Activated naive CD4-positive, alpha-beta T cell treated with anti-CD3 and anti-CD28 coated beads, Interleukin-2, amount 10 ng/mL, durations not matched to agents 7 days and 5 days (primary cell): Measurements from ENCODE around the gene ERVH48-1.
A peak's percentile ranks its signal among the peaks of the same experiment; 100 is the strongest.
"Not testable (repeated sequence)": the region's sequence is repeated elsewhere in the genome, so short reads cannot be mapped to it uniquely, and the experiment has no call there.

ENCODE experiments used
- CTCF ChIA-PET: fragments of 350-600 bp; sonication (Branson Sonifier 250); formaldehyde crosslinking; loops from one replicate; lab custom pipeline; 2021; ENCODE audit warnings: antibody characterized with exemption; lab: Charles Lee
- DNase-seq: peaks from one replicate; pipeline ENCODE4 v3.0.0-alpha.2; 2020
- H3K27ac Mint-ChIP-seq: one replicate; pipeline ENCODE4 v1.8.0; 2021; ENCODE audit warnings: mild to moderate bottlenecking, moderate library complexity, mixed read lengths
- H3K27me3 Mint-ChIP-seq: one replicate; pipeline ENCODE4 v1.8.0; 2021; ENCODE audit warnings: mild to moderate bottlenecking, mixed read lengths
- H3K36me3 Mint-ChIP-seq: one replicate; pipeline ENCODE4 v1.8.0; 2021; ENCODE audit warnings: mixed read lengths
- H3K4me1 Mint-ChIP-seq: one replicate; pipeline ENCODE4 v1.8.0; 2021; ENCODE audit warnings: mixed read lengths
- H3K4me3 Mint-ChIP-seq: one replicate; pipeline ENCODE4 v1.8.0; 2021; ENCODE audit warnings: mild to moderate bottlenecking, moderate library complexity, mixed read lengths
- H3K9me3 Mint-ChIP-seq: one replicate; pipeline ENCODE4 v1.8.0; 2021; ENCODE audit warnings: mixed read lengths

Gene ERVH48-1

GRCh38 chr21:42956824-42957630 lies 31.6 kb upstream of the ERVH48-1 start:
- peaks cover 2% of the 10 kb centered on the region for H3K9me3 Mint-ChIP-seq
- H3K4me1 Mint-ChIP-seq, result no peaks in the 10 kb centered on the region
- no peak for DNase-seq
- CTCF ChIA-PET, result no interaction called here
- no peaks in the 10 kb centered on the region for H3K36me3 Mint-ChIP-seq
- no peak overlapping the region for H3K4me3 Mint-ChIP-seq
- no peak overlapping the region for H3K27ac Mint-ChIP-seq
- no peaks in the 10 kb centered on the region for H3K27me3 Mint-ChIP-seq

DNA sequence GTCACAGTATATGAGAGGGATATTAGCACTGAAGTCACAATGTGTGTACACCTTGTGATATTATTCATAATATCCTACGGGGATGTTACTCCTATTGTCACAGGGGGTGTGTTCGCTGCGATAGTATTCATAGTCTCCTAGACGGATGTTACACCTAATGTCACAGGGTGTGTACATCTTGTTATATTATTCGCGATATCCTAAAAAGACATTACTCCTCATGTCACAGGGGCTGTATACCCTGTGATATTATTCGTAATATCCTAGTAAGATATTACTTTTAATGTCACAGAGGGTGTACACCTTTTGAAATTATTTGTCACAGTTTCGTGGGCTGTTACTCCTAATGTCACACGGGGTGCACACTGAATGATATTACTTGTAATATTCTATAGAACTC lies 25.8 kb upstream of the ERVH48-1 start:
- H3K36me3 Mint-ChIP-seq, DNase-seq, H3K9me3 Mint-ChIP-seq, H3K4me1 Mint-ChIP-seq, CTCF ChIA-PET, H3K27ac Mint-ChIP-seq, H3K4me3 Mint-ChIP-seq: not testable (repeated sequence)
- H3K27me3 Mint-ChIP-seq, result peaks cover 17% of the 10 kb centered on the region

GRCh38 chr21:42949094-42949755 lies 23.8 kb upstream of the ERVH48-1 start:
- peaks cover 22% of the 10 kb centered on the region for H3K27me3 Mint-ChIP-seq
- H3K9me3 Mint-ChIP-seq, H3K4me1 Mint-ChIP-seq, DNase-seq, CTCF ChIA-PET, H3K36me3 Mint-ChIP-seq, H3K4me3 Mint-ChIP-seq: not testable (repeated sequence)
- peak overlapping the region; percentile 6 for H3K27ac Mint-ChIP-seq

GRCh38 chr21:42942244-42942643 lies 16.8 kb upstream of the ERVH48-1 start:
- no peak for DNase-seq
- Mint-ChIP-seq H3K9me3 (no peaks in the 10 kb centered on the region), H3K27me3 (peaks cover 21% of the 10 kb centered on the region), H3K4me3 (no peak overlapping the region), H3K27ac (no peak overlapping the region), H3K4me1 (no peaks in the 10 kb centered on the region), H3K36me3 (no peaks in the 10 kb centered on the region)
- CTCF ChIA-PET, result no interaction called here

- no peak overlapping the region for H3K4me3 Mint-ChIP-seq
- DNase-seq, result no peak
- CTCF ChIA-PET, result no interaction called here
- no peaks in the 10 kb centered on the region for H3K4me1 Mint-ChIP-seq
- no peaks in the 10 kb centered on the region for H3K9me3 Mint-ChIP-seq
- no peak overlapping the region for H3K27ac Mint-ChIP-seq
- no peaks in the 10 kb centered on the region for H3K36me3 Mint-ChIP-seq
- H3K27me3 Mint-ChIP-seq, result peaks cover 18% of the 10 kb centered on the region
These were observed 16.3 kb upstream of the ERVH48-1 start for GRCh38 chr21:42941696-42942085.

DNA sequence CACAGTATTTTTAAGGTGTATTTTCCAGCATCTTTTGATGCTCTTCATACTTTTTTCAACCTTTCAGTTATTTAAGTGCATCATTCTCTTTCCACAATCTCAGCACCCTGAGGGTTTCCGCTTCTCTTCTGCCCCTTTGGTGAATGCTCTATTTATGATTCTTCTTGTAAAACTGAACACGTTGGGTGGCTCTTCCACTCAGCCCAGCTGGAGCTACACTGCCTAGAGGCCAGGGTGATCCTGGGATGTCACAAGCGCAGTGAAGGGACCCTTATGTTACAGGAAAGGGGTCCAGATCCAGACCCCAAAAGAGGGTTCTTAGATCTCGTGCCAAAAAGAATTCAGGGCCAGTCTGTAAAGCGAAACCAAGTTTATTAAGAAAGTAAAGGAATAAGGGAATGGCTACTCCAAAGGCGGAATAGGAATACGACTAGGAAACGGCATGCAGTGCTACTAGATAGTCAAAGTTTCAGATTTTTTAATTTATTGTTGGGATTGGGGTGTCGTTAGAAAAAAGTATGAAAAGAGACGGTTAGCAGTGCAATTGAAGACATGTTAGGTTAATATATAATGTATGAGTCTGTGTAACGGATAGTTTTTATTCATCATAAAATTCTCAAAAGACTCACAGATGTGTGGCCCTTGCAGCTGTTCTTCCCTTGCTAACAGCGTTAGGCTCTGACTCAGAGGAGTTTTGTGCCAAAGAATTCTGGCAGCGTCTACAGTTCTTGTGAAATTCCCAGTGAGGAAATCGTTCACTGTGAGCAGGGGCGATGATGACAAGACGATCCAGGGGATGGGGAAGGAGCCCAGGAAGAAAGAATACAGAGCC lies 14.4 kb upstream of the ERVH48-1 start:
- peaks cover 10% of the 10 kb centered on the region for H3K27me3 Mint-ChIP-seq
- no peak overlapping the region for H3K4me3 Mint-ChIP-seq
- no peaks in the 10 kb centered on the region for H3K9me3 Mint-ChIP-seq
- H3K4me1 Mint-ChIP-seq, result no peaks in the 10 kb centered on the region
- CTCF ChIA-PET, result no interaction called here
- DNase-seq, result no peak
- H3K27ac Mint-ChIP-seq, result no peak overlapping the region
- H3K36me3 Mint-ChIP-seq, result no peaks in the 10 kb centered on the region

GRCh38 chr21:42938606-42938995 lies 13.2 kb upstream of the ERVH48-1 start:
- H3K4me3 Mint-ChIP-seq, H3K9me3 Mint-ChIP-seq, H3K36me3 Mint-ChIP-seq, H3K4me1 Mint-ChIP-seq, H3K27ac Mint-ChIP-seq, CTCF ChIA-PET, DNase-seq: not testable (repeated sequence)
- H3K27me3 Mint-ChIP-seq, result peaks cover 10% of the 10 kb centered on the region

GRCh38 chr21:42937960-42938605 lies 12.7 kb upstream of the ERVH48-1 start:
- Mint-ChIP-seq H3K9me3 (no peaks in the 10 kb centered on the region), H3K36me3 (no peaks in the 10 kb centered on the region), H3K27ac (no peak overlapping the region), H3K4me1 (no peaks in the 10 kb centered on the region), H3K4me3 (no peak overlapping the region), H3K27me3 (peaks cover 9% of the 10 kb centered on the region)
- CTCF ChIA-PET, result interaction anchor here (0.6 kb wide), 1 partner anchor 29 kb away, joined by 3 read pairs; no protein-coding TSS in a partner anchor
- DNase-seq, result no peak

DNA sequence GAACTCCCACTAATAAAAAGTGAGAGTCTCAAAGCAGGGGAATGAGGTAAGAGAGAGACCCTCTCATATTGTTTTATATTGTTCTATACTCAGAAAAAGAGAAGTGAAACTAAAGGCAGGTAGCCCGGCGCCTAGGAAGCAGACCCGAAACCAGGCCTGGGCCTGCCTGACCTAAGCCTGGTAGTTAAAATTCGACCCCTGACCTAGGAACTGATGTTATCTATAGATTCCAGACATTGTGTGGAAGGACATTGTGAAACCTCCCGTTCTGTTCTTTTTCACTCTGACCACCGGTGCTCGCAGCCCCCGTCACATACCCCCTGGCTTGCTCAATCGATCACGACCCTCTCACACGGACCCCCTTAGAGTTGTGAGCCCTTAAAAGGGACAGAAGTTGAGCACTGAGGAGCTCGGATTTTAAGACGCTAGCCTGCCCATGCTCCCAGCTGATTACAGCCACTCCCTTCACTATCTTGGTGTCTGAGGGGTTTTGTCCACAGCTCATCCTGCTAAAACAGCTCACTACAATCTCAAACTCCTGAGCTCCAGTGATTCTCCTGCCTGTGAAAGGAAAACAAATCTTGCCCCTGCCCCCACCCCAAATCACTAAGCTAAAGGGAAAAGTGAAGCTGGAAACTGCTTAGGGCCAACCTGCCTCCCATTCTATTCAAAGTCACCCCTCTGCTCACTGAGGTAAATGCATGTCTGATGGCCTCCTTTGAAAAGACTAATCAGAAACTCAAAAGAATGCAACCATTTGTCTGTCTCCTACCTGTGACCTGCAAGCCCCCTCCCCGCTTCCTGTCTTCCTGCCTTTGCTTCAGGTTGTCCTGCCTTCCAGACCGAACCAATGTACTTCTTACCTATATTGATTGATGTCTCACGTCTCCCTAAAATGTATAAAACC lies 11.9 kb upstream of the ERVH48-1 start:
- not testable (repeated sequence) for DNase-seq, H3K4me3 Mint-ChIP-seq, H3K27me3 Mint-ChIP-seq, H3K4me1 Mint-ChIP-seq, H3K9me3 Mint-ChIP-seq, H3K36me3 Mint-ChIP-seq, H3K27ac Mint-ChIP-seq
- CTCF ChIA-PET, result interaction anchor here (0.6 kb wide), 1 partner anchor 30 kb away, joined by 3 read pairs; no protein-coding TSS in a partner anchor

DNA sequence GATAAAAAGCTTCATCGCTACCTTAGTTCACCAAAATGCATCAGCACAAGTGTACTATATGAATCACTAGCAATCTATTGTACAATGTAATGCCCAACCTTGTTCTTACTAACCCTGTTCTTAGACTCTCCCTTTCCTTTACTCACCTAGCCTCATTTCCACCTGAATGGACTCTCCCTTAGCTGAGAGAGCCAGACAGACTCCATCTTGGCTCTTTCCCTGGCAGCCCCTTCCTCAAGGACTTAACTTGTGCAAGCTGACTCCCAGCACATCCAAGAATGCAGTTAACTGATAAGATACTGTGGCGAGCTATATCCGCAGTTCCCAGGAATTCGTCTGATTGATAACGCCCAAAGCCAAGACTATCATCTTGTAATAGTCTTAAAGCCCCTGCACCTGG lies 10.9 kb upstream of the ERVH48-1 start:
- H3K27ac Mint-ChIP-seq, H3K4me3 Mint-ChIP-seq, H3K4me1 Mint-ChIP-seq, H3K36me3 Mint-ChIP-seq, CTCF ChIA-PET, H3K27me3 Mint-ChIP-seq, DNase-seq, H3K9me3 Mint-ChIP-seq: not testable (repeated sequence)

- H3K27ac Mint-ChIP-seq, H3K36me3 Mint-ChIP-seq, H3K27me3 Mint-ChIP-seq, CTCF ChIA-PET, H3K4me3 Mint-ChIP-seq, H3K9me3 Mint-ChIP-seq, H3K4me1 Mint-ChIP-seq, DNase-seq: not testable (repeated sequence)
These were observed 8.5 kb upstream of the ERVH48-1 start for GRCh38 chr21:42933973-42934372.

- H3K4me1 Mint-ChIP-seq, H3K36me3 Mint-ChIP-seq, H3K9me3 Mint-ChIP-seq, H3K27ac Mint-ChIP-seq, H3K27me3 Mint-ChIP-seq, H3K4me3 Mint-ChIP-seq, DNase-seq: not testable (repeated sequence)
- CTCF ChIA-PET, result interaction anchor here (0.7 kb wide), 1 partner anchor 36 kb away, joined by 3 read pairs; no protein-coding TSS in a partner anchor
These were observed 7.9 kb upstream of the ERVH48-1 start for GRCh38 chr21:42933137-42933970.
